K562 (cell line): ENCODE measurements around the gene LCNL1. TPM values are rescaled to one million over a fixed set of nuclear protein-coding genes. Genes with fewer than 3 reads are reported as not detected.

ENCODE experiments used
- CC2D1A ChIP-seq: fragments of 450-650 bp; IDR thresholded peaks from 2 replicates; pipeline ENCODE4 v1.6.1; 2017; ENCODE audit warnings: mild to moderate bottlenecking
- CHCHD3 ChIP-seq: fragments of 250-450 bp; sonication (Bioruptor Pico); IDR thresholded peaks from 2 replicates; pipeline ENCODE4 v2.1.2; 2022; ENCODE audit warnings: mild to moderate bottlenecking
- CHD2 ChIP-seq: IDR thresholded peaks from 2 replicates; pipeline ENCODE4 v1.6.1; 2011; ENCODE audit warnings: low read depth, low read length
- GTF2E2 ChIP-seq: fragments of 200-800 bp; sonication (Bioruptor generic); IDR thresholded peaks from 2 replicates; pipeline ENCODE4 v1.6.1; 2016; ENCODE audit warnings: missing genetic modification characterization, missing compliant biosample characterization
- HCFC1 ChIP-seq: IDR thresholded peaks from 2 replicates; pipeline ENCODE4 v1.6.1; 2012; ENCODE audit warnings: low read depth, low read length, improper control_type of control experiment
- HDGF ChIP-seq: fragments of 450-650 bp; IDR thresholded peaks from 2 replicates; pipeline ENCODE4 v1.6.1; 2016
- HMG20B ChIP-seq: fragments of 250-450 bp; sonication (Bioruptor Pico); IDR thresholded peaks from 2 replicates; pipeline ENCODE4 v1.5.0; 2021; ENCODE audit warnings: mild to moderate bottlenecking
- KHSRP ChIP-seq: fragments of 450-650 bp; IDR thresholded peaks from 2 replicates; pipeline ENCODE4 v1.6.1; 2017
- L3MBTL2 ChIP-seq: fragments of 450-650 bp; IDR thresholded peaks from 2 replicates; pipeline ENCODE4 v1.6.1; 2016; ENCODE audit warnings: mild to moderate bottlenecking, moderate library complexity
- NFRKB ChIP-seq: fragments of 450-650 bp; IDR thresholded peaks from 2 replicates; pipeline ENCODE4 v1.6.1; 2016; ENCODE audit warnings: low read depth
- POLR2H ChIP-seq: IDR thresholded peaks from 2 replicates; pipeline ENCODE4 v1.6.1; 2016; ENCODE audit warnings: missing genetic modification characterization, low read depth, mild to moderate bottlenecking, control low read depth, missing compliant biosample characterization, moderate library complexity
- RBM39 ChIP-seq: fragments of 200-400 bp; formaldehyde crosslinking; optimal IDR thresholded peaks from 2 replicates; pipeline ENCODE3; 2018; ENCODE audit warnings: low read depth, low read length
- SIX5 ChIP-seq, 2 experiments: IDR thresholded peaks; 2 replicates each; pipeline ENCODE4 v1.6.1; 2011; ENCODE audit warnings: low read length in 2 of 2, borderline replicate concordance in 1 of 2, low read depth in 1 of 2, mild to moderate bottlenecking in 1 of 2, moderate library complexity in 1 of 2; ENCODE audit not compliant: insufficient read depth in 1 of 2
- TCF3 ChIP-seq: sonication (generic); formaldehyde crosslinking; IDR thresholded peaks from 2 replicates; pipeline ENCODE4 v1.4.0; 2020; ENCODE audit warnings: mild to moderate bottlenecking, missing genetic modification reagents
- ZNF274 ChIP-seq: IDR thresholded peaks from 2 replicates; pipeline ENCODE4 v1.6.1; 2011; ENCODE audit warnings: low read depth, mild to moderate bottlenecking, low read length, moderate library complexity, borderline replicate concordance
- ZNF444 ChIP-seq: fragments of 250-450 bp; sonication (Bioruptor Pico); IDR thresholded peaks from 2 replicates; pipeline ENCODE4 v1.4.0; 2020; ENCODE audit warnings: mild to moderate bottlenecking, moderate library complexity
- ZNF507 ChIP-seq: conservative IDR thresholded peaks from 2 replicates; pipeline ENCODE4 v1.6.1; 2017; ENCODE audit warnings: missing genetic modification characterization, missing compliant biosample characterization
- ZNF764 ChIP-seq: fragments of 250-450 bp; sonication (Bioruptor Pico); IDR thresholded peaks from 2 replicates; pipeline ENCODE4 v1.4.0; 2020; ENCODE audit warnings: low read depth, mild to moderate bottlenecking, moderate library complexity
- ZNF780A ChIP-seq: fragments of 250-450 bp; sonication (Bioruptor Pico); IDR thresholded peaks from 2 replicates; pipeline ENCODE4 v1.5.0; 2021; ENCODE audit warnings: mild to moderate bottlenecking
- ZNF785 ChIP-seq: fragments of 250-450 bp; sonication (Bioruptor Pico); IDR thresholded peaks from 2 replicates; pipeline ENCODE4 v1.4.0; 2020; ENCODE audit warnings: mild to moderate bottlenecking
- polyA plus RNA-seq, 8 experiments: library from polyadenylated mRNA; depleted of rRNA in 4 of 8; stranded (reverse) in 5 of 8; unstranded in 3 of 8; fragments of >200 nt; fragmentation: Nextera tagmentation in 2 of 8; fragmentation: Illumina TruSeq in 1 of 8; extraction: Ambion mirVana in 2 of 8; extraction: Trizol in 1 of 8; gene quantifications; 2 replicates each; pipeline versions ENCODE4 v1.2.1 to v1.2.3, GENCODE V29; 2011 to 2014; ENCODE audit warnings: inconsistent platforms in 1 of 8, missing spikeins in 1 of 8
- total RNA-seq, 7 experiments: library from RNA; depleted of rRNA in 6 of 7; stranded (reverse); fragments of >200 nt in 6 of 7; fragmentation: Illumina TruSeq in 2 of 7; extraction: Trizol in 2 of 7; gene quantifications; 2 replicates each; pipeline versions ENCODE4 v1.2.1 to v1.2.3, GENCODE V29; 2011 to 2021; ENCODE audit warnings: low replicate concordance in 1 of 7
- TF ChIP-seq, protein P1 (sequence below): sonication (generic); formaldehyde crosslinking; IDR thresholded peaks from 2 replicates; pipeline ENCODE4 v1.8.1; 2023; ENCODE audit warnings: mild to moderate bottlenecking, missing genetic modification reagents, moderate library complexity
- TF ChIP-seq, protein P2 (sequence below): fragments of 450-650 bp; formaldehyde crosslinking; IDR thresholded peaks from 2 replicates; pipeline ENCODE4 v1.4.0; 2020; ENCODE audit warnings: mild to moderate bottlenecking, moderate library complexity
- TF ChIP-seq, protein P3 (sequence below): fragments of 250-450 bp; sonication (Bioruptor Pico); IDR thresholded peaks from 2 replicates; pipeline ENCODE4 v1.4.0; 2020; ENCODE audit warnings: mild to moderate bottlenecking, moderate library complexity
- TF ChIP-seq, protein P4 (sequence below): fragments of 450-650 bp; IDR thresholded peaks from 2 replicates; pipeline ENCODE4 v1.6.1; 2016; ENCODE audit warnings: missing biosample characterization, missing genetic modification characterization
- TF ChIP-seq, protein P5 (sequence below): fragments of 450-650 bp; IDR thresholded peaks from 2 replicates; pipeline ENCODE4 v1.6.1; 2017; ENCODE audit warnings: mild to moderate bottlenecking, moderate library complexity

The LCNL1 gene
- total and polyA plus RNA-seq, 9 of the 15 experiments (the other 6 are each of a cell fraction or from before 2014, with no cell fraction given), result 0.04 to 0.16 (median 0.04) TPM; not detected in 4

DNA sequence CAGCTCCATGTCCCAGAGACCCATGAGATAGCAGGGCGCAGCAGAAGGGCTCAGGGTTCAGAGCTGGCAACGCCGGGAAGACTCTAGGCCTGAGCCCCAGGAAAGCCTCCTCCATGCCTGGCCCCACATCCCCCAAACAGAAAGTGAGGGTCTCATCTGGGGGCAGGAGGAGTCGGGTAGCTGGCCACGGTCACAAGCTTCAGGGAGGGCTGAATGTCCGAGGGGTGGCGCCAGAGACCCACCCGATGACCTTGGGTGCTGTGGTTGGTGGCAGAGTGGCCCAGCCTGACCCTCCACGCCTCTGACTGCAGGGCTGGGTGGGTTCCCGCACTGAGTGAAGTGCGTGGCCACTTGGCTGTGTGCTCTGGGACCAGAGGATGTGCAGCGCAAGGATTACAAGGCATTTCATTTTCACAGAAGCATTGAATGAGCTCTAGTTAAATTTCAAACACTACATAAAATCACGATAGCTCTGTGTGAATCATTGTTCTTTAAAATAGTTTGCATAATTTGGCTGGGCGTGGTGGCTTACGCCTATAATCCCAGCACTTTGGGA lies 34.8 kb upstream of the LCNL1 start (continued):
- TF ChIP-seq SIX5 (IDR thresholded peaks at IDR 0.05; ENCODE audit: borderline replicate concordance in 1 of 2, insufficient read depth in 1 of 2, low read depth in 1 of 2, low read length in 2 of 2) (no peak), POLR2H (tag) (no peak), NFRKB (no peak), CHCHD3 (no peak), TCF3 (CRISPR knock-in tag) (no peak), HDGF (no peak), CC2D1A (peak; percentile 61; the same call in 1 of the 2 replicates), RBM39 (no peak), ZNF785 (no peak), ZNF274 (no peak), ZNF444 (no peak), HCFC1 (0 out of 2 replicates have a peak, but pooled peaks have one; percentile 26), L3MBTL2 (no peak), ZNF764 (no peak), HMG20B (CRISPR knock-in tag) (no peak), CHD2 (no peak), ZNF507 (no peak), GTF2E2 (tag) (no peak), ZNF780A (no peak), KHSRP (no peak)
- TF ChIP-seq, protein P1, sequence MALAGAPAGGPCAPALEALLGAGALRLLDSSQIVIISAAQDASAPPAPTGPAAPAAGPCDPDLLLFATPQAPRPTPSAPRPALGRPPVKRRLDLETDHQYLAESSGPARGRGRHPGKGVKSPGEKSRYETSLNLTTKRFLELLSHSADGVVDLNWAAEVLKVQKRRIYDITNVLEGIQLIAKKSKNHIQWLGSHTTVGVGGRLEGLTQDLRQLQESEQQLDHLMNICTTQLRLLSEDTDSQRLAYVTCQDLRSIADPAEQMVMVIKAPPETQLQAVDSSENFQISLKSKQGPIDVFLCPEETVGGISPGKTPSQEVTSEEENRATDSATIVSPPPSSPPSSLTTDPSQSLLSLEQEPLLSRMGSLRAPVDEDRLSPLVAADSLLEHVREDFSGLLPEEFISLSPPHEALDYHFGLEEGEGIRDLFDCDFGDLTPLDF (CRISPR knock-in tag), result peak; percentile 55; the same call in 1 of the 2 replicates
- TF ChIP-seq, protein P2, sequence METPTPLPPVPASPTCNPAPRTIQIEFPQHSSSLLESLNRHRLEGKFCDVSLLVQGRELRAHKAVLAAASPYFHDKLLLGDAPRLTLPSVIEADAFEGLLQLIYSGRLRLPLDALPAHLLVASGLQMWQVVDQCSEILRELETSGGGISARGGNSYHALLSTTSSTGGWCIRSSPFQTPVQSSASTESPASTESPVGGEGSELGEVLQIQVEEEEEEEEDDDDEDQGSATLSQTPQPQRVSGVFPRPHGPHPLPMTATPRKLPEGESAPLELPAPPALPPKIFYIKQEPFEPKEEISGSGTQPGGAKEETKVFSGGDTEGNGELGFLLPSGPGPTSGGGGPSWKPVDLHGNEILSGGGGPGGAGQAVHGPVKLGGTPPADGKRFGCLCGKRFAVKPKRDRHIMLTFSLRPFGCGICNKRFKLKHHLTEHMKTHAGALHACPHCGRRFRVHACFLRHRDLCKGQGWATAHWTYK (CRISPR knock-in tag), result peak; percentile 85
- TF ChIP-seq, protein P3, sequence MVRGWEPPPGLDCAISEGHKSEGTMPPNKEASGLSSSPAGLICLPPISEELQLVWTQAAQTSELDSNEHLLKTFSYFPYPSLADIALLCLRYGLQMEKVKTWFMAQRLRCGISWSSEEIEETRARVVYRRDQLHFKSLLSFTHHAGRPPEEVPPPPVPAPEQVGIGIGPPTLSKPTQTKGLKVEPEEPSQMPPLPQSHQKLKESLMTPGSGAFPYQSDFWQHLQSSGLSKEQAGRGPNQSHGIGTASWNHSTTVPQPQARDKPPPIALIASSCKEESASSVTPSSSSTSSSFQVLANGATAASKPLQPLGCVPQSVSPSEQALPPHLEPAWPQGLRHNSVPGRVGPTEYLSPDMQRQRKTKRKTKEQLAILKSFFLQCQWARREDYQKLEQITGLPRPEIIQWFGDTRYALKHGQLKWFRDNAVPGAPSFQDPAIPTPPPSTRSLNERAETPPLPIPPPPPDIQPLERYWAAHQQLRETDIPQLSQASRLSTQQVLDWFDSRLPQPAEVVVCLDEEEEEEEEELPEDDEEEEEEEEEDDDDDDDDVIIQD (CRISPR knock-in tag), result no peak
- TF ChIP-seq, protein P4, sequence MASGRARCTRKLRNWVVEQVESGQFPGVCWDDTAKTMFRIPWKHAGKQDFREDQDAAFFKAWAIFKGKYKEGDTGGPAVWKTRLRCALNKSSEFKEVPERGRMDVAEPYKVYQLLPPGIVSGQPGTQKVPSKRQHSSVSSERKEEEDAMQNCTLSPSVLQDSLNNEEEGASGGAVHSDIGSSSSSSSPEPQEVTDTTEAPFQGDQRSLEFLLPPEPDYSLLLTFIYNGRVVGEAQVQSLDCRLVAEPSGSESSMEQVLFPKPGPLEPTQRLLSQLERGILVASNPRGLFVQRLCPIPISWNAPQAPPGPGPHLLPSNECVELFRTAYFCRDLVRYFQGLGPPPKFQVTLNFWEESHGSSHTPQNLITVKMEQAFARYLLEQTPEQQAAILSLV (tag), result no peak
- TF ChIP-seq, protein P5, sequence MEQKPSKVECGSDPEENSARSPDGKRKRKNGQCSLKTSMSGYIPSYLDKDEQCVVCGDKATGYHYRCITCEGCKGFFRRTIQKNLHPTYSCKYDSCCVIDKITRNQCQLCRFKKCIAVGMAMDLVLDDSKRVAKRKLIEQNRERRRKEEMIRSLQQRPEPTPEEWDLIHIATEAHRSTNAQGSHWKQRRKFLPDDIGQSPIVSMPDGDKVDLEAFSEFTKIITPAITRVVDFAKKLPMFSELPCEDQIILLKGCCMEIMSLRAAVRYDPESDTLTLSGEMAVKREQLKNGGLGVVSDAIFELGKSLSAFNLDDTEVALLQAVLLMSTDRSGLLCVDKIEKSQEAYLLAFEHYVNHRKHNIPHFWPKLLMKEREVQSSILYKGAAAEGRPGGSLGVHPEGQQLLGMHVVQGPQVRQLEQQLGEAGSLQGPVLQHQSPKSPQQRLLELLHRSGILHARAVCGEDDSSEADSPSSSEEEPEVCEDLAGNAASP, result no peak
